ENCODE results near the gene CRACDL.

Gene CRACDL, protein sequence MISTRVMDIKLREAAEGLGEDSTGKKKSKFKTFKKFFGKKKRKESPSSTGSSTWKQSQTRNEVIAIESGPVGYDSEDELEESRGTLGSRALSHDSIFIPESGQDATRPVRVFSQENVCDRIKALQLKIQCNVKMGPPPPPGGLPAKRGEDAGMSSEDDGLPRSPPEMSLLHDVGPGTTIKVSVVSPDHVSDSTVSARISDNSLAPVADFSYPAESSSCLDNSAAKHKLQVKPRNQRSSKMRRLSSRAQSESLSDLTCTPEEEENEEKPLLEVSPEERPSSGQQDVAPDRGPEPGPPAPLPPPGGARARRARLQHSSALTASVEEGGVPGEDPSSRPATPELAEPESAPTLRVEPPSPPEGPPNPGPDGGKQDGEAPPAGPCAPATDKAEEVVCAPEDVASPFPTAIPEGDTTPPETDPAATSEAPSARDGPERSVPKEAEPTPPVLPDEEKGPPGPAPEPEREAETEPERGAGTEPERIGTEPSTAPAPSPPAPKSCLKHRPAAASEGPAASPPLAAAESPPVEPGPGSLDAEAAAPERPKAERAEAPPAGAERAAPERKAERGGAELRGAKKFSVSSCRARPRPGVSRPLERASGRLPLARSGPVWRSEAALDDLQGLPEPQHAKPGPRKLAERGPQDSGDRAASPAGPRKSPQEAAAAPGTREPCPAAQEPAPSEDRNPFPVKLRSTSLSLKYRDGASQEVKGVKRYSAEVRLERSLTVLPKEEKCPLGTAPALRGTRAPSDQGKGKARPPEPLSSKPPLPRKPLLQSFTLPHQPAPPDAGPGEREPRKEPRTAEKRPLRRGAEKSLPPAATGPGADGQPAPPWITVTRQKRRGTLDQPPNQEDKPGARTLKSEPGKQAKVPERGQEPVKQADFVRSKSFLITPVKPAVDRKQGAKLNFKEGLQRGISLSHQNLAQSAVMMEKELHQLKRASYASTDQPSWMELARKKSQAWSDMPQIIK

DNA sequence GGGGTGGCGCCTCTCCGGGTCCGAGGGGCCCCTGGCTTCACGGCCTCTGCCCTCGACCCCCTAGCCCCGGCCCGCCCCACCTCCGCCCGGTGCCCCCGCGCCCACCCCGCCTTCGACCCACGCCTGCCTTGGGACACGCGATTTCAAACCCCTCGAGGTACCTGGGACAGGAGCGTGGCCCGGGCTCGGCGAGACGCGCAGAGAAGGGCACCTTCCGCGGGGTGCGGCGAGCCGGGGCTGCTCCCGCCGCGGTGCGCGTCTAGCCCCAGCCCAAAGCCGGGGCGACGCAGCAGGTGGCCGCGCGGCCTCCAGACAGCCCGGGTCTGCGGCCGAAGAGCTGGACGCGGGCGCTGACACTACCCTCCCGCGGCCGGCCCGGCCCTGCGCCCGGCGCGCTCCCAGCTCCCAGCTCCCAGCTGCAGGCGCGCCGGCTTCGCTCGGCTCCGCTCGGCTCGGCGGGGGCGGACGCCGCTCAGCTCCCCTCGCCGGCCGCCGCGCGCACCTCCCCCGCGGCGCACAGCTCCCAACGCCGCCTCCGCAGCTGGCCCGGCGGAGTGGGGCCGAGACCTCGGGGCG, at the start of gene CRACDL:
Gene CRACDL, minus strand, starts transcription at position 449 of the 576 bp plus-strand sequence. CDS start 89,425 bp downstream, outside the sequence.
- no peak for DNase-seq (ENCODE audit: low spot score)

DNA sequence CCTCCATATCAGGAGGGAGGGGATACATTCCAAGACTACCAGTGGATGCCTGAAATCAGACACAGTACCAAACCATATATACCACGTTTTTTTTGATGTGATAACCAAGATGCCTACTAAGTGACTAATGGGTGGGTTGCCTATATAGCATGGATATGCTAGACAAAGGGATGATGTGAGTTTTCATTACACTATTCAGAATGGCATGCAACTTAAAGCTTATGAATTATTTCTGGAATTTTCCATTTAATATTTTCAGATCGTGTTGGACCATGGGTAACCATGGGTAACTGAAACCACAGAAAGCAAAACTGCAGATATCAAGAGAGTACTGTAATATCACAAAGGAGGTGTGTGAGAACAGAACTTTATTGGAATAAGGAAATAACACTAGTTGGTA, 39.6 kb upstream of the CRACDL start:
- no peak for DNase-seq (ENCODE audit: low spot score)

DNA sequence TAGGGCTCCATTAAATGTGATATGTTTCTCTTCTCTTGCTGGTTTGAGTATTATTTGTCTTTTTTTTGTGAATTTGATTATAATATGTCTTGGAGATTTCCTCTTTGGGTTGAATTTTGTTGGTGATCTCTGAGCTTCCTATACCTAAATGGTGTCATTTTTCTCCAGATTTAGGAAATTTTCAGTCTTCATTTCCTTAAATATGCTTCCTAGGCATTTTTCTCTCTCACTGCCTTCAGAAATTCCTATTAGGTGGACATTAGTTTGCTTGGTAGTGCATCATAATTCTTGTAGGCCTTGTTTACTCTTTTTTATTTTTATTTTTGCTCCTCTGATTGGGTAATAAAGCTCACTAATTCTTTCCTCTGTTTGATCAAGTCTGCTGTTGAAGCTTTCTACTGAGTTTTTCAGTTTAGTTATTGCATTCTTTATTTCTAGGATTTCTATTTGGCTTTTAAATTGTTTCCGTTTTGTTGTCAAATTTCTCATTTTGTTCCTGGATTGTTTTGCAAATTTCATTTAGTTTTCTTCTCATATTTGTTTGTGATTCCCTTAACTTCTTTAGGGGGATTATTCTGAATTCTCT, 36.6 kb upstream of the CRACDL start:
- DNase-seq (ENCODE audit: low spot score), result no peak

DNA sequence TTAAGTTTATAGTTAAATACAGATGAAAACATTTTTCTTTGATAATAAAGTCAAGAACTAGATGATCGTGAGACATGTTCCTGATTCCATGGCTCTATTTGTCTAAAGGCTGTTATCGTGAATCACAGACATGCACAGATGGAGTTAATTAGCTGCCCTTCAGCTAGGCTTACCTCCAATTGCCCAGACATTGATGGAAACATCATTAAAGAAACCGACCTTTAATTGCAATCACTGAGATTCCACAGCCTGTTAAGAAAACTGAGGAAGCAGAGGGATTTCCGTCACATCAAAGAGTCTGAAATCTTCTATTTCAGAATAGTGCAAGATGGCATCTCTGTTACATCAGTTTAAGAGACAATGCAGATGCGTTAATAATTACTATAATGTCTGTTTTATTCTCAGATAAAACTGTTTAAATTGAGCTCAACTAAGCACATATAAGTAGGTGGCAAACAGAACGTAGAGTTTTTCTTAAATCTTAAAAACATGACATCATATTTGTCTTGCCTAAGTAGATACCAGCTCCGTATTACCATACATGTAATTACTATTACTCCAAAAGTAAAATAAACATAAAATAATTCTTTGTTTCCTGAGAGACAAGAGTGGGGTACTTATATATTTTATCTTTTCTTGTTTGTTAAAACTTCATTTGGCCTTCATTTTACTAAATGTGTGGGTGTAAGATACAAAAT, 23.9 kb upstream of the CRACDL start:
- no peak for DNase-seq (ENCODE audit: low spot score)

DNA sequence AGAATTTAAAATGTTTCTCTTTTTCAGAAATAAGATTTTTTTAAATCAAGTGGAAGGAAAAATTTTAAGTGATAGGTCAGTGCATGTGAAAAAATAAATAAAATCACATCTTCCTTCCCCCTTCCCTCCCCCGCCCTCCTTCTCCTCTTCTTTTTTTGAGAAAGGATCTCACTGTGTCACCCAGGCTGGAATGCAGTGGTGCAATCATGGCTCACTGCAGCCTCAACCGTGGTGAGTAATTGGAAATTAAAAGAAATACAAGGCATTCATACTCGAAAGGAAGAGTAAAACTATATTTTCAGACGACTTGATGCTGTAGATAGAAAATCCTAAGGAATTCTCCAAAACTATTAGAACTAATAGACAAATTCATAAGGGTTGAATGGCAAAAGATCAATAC, 16.9 kb upstream of the CRACDL start:
- DNase-seq (ENCODE audit: low spot score), result no peak

DNA sequence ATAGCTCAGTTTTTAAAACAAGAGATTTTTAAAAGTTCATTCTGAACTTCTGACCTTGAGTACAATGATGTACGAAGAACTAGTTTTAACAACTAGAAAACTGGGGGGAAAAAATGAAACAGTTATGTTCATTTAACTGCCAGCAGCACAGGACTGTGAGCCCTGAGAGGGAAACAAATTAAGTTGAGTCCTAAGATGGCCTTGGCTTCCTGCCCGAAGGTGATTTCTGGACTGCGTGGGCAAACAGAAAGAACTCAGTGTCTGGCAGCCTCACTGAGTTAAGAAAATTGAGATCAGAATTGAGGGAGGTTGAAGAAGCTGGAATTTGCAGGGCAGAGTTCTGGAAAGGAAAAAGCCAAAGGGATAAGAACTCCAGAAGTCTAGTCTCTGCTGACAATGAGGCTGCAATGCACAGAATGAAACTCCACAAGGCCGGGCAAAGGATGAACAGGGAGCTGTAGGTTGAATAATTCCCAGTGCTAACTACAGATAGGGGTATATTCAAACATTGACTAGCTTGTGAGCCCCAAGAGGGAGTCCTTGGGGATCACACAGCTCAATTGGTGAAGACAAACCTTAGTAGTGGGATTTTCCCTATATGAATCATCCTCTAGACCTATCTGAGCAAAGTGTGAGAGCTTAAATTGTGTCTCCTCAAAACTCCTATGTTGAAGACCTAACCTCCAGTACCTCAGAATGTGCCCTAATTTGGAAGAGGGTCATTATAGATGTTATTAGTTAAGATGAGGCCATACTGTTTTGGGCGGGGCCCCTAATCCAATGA, 13.1 kb upstream of the CRACDL start:
- no peak for DNase-seq (ENCODE audit: low spot score)

DNA sequence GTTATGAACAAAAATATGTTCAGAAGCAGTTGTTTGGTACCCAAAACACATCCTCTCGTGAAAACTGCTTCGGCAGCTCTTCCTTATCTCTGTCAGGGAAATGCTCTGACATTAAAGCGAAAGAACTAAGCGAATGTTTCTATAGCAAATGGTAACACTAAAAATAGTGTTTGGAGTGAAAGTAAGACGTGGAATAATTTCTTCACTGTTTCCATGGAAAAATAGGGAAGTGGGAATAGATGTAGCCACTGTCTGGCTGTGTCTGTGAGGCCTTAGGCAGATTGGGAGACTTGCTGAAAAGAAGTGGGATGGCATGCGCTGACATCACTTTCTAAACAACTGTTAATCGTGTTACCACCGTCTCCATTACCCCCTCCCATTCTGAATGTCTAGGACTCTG, 11.5 kb upstream of the CRACDL start:
- DNase-seq (ENCODE audit: low spot score), result no peak

DNA sequence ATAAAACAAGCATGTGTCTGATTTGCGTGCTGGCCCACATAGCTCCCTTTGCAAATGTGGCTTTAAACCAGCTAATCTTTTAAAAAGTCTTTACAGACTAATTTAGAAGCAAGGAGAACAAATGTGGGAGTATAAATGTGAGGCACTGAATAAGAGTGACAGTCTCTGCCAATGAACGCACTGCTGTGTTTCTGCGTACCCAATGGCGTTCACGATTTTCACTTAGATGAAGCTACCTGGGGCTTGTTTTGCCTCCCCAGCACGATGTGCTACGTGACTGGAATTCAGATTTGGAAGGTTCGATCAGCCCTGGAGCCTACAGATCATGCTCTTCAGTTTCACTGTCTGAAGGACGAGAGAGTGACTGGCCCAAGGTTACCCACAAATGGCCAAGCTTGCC, 10.8 kb upstream of the CRACDL start:
- peak; percentile 49 for DNase-seq (ENCODE audit: low spot score)

DNA sequence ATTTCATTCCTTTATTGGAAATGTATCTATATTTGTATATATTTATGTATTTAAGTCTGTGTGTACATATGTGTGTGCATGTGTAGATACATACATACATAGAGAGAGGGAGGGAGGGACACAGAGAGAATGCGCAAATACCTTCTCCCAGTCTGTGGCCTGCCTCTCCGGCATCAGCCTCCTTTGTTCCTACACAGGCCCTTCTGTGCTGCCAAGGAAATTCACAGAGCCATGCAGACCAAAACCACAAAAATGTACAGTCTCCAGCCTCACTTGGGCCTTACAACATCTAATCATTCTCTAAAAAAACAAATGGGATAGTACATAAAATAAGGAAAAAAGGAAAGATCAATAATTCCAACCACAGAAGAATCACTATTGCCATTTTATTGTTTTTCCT, 8.8 kb upstream of the CRACDL start:
- DNase-seq (ENCODE audit: low spot score), result no peak

DNA sequence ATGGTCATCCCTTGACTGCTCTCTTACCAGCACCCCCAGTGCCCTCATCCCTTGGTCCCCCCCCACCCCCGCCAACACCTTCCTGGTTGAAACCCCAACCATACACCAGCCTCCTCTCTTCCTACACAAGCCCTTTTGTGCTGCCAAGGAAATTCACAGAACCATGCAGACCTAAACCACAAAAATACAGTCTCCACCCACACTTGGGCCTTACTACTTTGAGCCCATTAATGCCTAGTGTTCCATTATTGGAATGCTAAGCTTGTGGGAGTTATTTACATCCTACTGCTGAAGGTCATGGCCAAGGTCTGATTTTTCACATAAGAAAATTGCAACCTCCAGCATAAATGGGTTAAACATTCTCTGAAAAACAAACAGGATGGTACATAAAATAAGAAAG, 4.1 kb upstream of the CRACDL start:
- no peak for DNase-seq (ENCODE audit: low spot score)

DNA sequence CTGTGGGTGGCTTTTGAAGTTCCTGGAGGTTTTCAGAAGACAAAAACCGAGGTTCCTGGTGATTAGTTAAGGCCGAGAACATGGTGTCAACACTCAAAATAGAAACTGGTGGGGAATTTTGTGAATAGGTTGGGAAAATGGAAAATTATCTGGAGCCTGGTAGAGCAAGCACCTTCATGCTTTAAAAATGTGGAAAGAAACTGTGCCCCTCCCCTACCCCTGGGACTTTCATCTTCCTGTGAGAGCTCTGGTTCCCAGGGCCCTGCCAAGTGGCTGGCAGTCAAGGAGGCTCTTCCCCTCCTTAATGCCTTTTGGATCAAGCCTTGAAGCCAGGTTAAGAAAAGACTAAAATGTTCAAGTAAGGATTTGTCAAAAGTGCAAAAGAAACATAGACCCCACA, 1.9 kb upstream of the CRACDL start:
- no peak for DNase-seq (ENCODE audit: low spot score)

DNA sequence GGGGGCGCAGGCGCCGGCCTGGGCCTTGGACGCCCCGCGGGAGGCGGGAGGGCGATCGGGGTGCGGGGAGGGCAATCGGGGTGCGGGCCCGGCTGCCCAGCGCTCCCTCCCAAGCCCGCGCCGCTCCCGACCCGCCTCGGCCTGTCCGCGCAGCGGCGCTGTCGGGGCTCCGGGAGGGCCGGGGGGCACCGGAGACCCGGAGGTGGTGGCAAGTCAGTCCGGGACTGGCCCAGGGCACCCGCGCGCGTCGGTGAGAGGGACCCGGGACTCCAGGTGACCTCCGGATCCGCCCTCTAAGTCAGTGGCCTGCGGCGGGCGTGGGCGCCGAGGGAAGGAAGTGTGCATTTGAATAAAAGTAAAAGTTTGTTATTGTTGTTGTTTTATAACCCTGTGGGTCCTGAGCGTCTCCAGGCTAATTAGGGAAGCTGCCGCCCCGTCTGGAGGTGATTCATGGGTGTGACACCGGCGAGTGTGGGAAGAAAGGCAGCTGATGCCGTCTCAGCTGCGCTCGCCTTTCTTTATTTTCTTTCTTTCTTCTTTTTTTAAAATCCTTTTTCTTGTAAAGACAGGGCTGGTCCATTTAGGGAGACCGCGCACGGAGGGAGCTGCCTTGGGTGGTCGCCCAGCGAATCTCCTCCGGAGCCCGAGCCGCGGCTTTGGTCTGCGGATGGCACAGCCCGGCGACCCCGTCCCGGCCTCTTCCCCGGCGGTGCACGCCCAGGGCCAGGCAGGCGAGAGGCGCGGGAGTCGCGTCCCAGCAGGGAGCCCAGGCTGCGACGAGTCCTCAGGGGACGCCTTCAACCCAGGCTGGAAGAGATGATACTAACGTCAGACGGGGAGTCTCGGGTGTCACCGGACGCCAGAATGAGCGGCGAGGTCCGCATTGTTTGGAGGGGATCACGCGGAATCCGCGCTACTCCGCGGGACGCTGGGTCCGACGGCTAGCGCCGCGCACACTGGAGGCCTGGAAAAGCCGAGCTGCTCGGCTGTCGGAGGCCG, 627 bp upstream of the CRACDL start:
- no peak for DNase-seq (ENCODE audit: low spot score)

DNA sequence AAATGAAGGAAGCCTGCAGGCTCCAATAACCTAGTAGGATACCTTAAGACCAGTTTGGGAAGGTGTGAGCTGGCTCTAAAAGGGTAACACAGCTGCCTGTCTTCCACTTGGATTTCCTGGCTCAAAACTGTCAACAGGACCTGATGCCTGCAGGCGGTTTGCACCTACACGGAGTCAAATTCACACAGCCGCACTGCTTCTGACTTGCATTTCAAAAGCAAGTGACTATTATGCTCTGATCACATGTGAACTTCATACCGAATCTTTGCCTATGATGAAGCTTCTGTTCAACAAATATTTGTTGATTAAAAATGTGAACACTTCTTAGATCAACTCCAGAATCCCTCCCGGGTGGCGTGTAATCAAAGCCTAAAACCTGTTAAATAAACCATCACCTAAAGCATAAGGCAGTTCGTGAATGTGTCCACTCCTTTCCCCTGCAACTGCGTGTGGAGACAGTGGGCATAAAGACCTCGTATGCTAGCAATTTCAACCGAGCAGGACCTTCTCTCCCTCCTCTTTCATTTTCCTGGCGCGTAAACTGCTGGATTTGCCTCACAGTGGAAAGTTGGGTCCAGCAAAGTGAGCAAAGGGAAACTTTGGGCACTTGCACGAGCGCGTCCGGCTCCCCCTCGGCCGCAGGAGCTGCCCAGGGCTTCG, 784 bp downstream of the CRACDL start:
- no peak for DNase-seq (ENCODE audit: low spot score)

DNA sequence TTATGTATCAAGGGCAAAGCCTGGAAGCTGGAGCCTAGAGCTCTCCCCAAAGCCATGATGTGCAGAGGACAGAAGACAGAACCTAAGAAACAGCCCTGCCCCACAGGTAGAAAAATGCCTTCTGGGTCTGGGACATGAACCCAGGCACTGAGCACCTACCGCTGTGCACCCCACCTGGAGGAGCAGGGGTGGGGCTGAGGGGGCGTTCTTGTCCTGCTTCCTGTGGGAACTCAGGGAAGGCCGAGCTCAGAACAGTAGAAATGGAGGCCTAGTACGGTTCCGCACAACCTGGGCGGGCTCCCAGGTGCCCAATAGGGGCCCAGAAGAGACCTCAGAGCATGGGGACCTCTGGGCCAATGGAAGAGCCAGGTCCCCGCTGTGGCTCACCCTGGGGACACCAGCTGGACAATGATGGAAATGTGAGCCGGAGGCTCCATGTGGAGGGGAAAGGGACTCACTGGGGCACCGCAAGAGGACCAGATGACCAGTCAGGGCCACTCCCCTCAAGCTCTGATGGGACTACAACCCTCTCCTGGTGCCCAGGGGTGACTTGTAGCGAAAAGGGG, 3.2 kb downstream of the CRACDL start:
- DNase-seq (ENCODE audit: low spot score), result no peak

DNA sequence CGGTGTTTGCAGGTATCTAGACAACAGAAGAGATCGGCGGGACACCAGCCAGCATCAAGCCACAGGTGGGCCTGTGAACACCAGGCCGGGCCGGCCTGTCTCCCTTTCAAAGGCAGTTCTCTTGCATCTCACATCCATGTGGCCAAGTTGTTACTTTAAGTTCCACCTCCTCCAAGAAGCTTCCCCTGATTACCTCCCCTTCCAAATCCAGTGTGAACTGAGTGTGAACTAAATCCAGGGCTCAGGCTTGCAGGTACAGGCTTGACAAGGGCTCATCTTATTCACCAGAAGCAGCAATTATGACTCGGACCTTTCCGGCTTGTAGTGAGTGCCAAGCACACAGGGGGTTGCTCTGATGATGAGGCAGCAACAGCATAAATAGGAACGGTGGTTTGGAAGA, 3.9 kb downstream of the CRACDL start:
- no peak for DNase-seq (ENCODE audit: low spot score)

DNA sequence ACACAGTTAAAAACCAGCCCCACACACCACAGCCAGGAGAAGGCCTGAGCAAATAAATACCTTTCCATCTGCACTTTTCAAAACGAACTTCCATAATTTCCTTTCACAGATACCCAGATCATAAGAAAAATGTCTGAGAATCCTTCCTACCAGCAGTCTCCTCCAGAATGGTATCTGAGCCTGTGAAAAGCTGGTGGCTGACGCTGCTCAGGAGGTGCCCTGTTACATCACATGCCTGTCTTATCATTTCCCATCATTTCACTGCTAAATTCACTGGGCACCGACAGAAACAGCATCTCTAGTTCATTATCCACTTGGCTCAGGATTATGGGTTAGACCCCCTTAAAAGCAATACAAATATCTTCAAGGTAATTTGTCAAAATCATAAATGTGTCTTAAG, 4.4 kb downstream of the CRACDL start:
- DNase-seq (ENCODE audit: low spot score), result no peak

DNA sequence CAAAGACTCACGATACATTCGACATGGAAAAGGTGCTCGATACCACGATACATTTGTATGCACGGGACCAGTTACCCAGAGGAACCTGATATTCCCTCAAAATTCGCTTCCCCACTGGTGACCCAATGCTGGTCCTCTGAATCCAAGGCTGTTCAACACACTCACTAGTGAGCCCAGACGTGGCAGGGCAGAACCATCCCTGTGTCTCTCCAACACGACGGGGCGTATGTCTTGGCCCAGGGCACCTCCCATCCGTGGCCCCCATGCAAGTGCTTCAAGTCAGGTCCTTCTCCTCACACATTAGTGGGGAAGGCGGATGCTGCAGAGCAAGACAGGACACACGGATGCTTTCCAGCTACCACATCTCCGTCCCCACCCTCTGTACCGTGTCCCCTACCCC, 6.1 kb downstream of the CRACDL start:
- DNase-seq (ENCODE audit: low spot score), result no peak

DNA sequence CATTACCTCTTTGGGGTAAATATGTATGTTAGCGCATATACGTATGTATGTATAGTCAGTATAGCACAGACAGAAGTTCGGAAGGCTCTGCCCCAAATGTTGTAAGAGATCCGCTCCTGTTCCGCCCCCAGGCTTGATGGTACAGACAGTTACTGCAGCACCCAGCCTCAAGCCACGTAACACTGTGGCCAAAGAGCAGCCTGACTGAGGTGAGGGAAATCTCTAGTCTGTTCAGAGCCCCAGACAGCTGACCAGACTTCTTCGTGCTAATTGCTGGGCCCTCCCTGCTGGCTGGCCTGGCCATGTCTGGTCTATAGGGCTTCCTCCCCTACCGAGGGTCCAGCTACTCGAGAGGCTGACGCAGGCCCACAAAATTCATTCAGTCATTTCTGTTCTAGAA, 7.8 kb downstream of the CRACDL start:
- DNase-seq (ENCODE audit: low spot score), result no peak

DNA sequence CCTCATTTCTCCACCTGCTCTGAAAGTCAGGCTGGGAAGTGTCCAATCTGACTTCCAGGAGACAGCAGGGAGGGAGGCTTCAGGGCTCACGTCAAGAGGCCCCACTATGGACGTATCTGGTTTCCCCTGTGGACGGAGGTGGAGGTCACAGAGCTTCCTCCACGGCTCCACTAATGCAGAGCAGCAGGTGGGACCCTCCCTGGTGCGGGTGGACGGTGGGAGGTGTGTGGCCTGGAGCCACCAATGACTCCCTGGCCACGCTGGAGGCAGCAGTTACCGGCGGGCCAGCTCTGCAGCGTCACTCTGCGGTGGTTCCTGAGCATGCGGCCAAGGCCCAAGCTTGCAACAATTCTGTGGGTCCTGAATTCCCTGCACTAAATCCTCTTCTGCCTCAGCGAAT, 9.0 kb downstream of the CRACDL start:
- DNase-seq (ENCODE audit: low spot score), result no peak
